Activated CD8-positive, alpha-beta memory T cell treated with anti-CD3 and anti-CD28 coated beads, Interleukin-2, amount 50 U/mL, for 4 hours (primary cell): Measurements from ENCODE around the gene MUC12.
"Not testable (repeated sequence)": the region's sequence is repeated elsewhere in the genome, so short reads cannot be mapped to it uniquely, and the experiment has no call there.

Experiments used
- DNase-seq: peaks from one replicate; pipeline ENCODE4 v3.0.0-alpha.2; 2020

Gene MUC12

DNA sequence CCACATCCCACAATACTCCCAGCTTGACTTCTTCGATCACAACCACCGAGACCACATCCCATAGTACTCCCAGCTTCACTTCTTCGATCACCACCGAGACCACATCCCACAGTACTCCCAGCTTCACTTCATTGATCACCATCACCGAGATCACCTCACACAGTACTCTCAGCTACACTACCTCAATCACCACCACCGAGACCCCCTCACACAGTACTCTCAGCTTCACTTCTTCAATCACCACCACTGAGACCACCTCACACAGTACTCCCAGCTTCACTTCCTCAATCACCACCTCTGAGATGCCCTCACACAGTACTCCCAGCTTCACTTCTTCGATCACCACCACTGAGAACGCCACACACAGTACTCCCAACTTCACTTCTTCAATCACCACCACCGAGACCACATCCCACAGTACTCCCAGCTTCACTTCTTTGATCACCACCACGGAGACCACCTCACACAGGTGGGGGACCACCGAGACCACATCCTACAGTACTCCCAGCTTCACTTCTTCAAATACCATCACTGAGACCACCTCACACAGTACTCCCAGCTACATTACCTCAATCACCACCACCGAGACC is 11.4 kb upstream of the MUC12 start:
- no peak for DNase-seq

DNA sequence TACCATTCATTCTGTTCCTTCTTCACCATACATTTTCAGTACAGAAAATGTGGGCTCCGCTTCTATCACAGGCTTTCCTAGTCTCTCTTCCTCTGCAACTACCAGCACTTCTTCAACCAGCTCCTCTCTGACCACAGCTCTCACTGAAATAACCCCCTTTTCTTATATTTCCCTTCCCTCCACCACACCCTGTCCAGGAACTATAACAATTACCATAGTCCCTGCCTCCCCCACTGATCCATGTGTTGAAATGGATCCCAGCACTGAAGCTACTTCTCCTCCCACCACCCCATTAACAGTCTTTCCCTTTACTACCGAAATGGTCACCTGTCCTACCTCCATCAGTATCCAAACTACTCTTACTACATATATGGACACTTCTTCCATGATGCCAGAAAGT is 9.5 kb upstream of the MUC12 start:
- DNase-seq, result no peak

DNA sequence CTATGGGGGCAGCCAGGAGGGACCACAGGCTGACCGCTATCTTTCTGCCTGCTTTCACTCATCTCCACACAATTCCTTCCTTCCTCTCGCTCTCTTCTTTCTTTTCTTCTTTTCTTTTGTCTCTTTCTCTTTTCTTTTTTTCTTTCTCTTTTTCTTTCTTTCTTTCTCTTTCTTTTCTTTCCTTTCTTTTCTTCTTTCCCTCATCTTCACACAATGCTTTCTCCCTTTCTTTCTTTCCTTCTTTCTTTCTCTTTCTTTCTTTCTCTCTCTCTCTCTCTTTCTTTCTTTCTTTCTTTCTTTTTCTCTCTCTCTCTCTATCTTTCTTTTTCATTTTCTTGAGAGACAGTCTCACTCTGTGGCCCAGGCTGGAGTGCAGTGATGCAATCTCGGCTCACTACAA is 6.8 kb upstream of the MUC12 start:
- DNase-seq, result no peak

DNA sequence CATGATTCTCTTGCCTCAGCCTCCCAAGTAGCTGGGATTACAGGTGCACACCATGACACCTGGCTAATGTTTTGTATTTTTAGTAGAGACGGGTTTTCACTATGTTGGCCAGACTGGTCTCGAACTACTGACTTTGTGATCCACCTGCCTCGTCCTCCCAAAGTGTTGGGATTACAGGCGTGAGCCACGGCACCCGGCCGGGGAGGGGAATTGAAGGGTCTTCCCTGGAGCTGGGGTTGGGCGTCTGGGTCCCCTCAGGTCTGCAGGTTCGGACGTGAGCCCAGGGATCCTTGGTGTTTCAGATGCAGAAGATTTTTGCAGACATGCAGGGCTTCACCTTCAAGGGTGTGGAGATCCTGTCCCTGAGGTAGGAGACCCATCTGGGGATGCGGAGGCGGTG is 6.0 kb upstream of the MUC12 start:
- no peak for DNase-seq

DNA sequence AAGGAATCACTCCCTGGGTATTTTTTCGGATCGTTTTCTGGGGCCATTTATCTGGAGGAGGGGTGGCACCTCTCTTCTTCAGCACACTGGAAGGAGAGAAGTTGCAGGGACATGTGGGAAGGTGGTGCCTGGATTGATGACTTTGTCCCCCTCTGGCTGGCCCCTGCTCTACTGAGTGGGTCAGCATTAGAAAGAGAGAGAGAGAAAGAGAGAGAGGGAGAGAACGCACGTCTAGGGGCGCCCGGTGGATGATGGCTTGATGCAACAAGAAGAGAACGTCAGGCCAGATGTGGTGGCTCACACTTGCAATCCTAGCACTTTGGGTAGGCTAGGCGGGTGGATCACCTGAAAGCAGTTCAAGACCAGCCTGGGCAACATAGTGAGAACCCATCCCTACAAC is 5.5 kb upstream of the MUC12 start:
- no peak for DNase-seq

DNA sequence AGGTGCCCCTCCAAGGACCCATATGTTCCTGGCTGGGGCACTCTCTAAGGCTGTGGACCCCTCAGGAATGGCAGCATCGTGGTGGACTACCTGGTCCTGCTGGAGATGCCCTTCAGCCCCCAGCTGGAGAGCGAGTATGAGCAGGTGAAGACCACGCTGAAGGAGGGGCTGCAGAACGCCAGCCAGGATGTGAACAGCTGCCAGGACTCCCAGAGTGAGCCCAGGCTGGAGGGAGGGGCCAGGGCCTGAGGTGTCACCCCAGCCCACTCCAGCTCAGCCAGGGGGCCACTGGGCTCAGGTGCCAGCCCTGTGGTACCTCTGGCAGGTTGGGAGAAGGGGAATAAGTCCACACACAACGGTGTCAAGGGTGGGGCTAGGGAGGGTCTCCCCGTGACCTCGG is 4.7 kb upstream of the MUC12 start:
- no peak for DNase-seq

DNA sequence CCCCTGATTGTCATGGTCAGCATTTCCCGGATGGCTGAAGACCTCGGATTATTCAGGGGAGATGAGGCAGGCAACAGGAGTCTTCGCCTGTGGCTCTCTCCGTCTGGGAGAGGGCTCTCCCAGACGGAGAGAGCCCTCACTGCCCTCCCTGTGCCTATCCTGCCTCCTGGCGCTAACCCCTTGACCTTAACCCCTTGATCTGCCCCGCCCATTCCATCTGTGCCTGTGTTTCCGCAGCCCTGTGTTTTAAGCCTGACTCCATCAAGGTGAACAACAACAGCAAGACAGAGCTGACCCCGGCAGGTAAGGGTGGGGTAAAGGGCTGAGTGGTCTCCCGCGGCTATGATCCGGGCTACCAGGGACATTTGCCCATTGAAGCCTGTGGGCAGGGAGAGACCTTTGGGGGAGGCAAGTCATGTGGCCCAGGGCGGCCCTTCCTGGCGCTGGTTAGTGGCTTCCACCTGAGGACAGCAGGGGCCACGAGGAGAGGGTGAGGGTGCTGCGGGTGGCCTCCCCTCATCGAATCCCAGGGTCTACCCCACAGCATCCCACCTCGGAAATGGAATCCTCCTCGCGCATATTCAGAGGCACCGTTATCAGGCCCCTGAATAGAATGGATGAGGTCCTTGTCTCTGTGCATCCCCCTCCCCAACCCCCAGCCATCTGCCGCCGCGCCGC is 4.2 kb upstream of the MUC12 start:
- no peak for DNase-seq

DNA sequence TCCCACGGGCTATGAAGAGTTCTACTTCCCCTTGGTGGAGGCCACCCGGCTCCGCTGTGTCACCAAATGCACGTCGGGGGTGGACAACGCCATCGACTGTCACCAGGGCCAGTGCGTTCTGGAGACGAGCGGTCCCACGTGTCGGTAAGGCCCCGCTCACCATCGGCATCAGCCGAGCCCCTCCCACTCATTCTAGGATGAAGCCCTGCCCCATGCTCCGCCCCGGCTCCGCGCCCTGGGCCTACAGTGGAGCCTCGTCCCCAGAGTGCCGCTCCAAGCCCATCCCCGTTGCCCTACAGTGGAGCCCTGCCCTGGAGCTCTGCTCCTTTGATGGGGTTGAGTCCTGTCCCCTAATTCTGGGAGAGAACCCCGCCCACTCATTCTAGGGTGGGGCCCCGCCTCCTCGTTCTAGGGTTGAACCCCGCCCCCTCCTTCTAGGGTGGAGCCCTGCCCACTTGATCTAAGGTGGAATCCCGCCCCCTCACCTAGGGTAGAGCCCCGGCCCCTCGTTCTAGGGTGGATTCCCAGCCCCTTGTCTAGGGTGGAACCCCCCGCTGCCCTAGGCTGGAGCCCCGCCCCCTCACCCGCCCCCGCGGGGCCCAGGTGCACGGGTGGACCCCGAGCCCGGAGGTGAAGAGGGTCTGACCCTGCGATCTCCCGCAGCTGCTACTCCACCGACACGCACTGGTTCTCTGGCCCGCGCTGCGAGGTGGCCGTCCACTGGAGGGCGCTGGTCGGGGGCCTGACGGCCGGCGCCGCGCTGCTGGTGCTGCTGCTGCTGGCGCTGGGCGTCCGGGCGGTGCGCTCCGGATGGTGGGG is 3.4 kb upstream of the MUC12 start:
- peak; percentile 72 for DNase-seq

DNA sequence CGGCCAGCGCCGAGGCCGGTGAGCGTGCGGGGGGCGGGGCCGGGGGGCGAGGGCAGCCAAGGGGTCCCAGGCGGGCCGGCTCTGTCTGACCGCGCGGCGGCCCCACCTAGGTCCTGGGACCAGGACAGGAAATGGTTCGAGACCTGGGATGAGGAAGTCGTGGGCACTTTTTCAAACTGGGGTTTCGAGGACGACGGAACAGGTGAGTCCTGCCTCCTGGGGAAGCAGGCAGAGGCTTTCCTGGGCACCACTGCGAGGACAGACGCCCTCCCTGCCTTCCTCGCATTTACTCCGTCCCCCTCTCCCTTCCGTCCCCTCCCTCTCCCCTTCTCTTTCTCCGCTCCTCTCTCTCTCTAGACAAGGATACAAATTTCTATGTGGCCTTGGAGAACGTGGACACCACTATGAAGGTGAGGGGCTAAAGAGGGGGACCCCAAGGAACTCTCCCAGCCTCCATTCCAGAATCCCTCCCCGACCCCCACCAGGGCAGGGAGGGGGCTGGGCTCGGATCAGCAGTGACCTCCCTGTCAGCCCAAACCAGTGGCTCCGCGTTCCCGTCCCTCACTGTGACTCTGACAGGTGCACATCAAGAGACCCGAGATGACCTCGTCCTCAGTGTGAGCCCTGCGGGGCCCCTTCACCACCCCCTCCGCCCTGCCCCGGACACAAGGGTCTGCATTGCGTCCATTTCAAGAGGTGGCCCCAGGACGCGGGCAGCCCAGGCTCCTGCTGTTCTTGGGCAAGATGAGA is 2.6 kb upstream of the MUC12 start:
- DNase-seq, result no peak

DNA sequence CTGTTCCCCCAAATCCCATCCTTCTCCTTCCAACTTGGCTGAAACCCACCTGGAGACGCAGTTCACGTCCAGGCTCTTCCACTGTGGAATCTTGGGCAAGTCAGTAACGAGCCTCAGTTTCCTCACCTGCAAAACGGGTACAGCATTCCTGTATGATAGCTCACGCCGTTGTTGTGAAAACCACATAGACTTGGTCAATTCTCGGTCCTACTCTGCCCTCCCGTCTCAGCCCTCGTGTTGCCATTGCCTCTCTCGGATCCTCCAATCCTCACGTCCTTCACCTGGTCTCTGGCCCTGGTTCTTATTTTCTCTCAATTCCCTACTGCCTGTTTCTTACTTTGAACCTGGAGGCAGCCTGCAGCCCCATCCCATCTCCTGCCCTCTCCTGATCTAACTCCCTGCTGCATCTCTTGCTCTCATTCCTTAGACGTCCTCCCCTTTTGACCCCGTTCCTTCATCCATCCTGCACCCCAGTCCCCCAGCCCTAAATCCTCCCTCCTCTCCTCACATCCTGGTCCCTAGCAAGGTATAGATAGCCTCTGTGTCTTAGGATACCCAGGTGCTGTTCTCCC is 2.0 kb upstream of the MUC12 start:
- no peak for DNase-seq

DNA sequence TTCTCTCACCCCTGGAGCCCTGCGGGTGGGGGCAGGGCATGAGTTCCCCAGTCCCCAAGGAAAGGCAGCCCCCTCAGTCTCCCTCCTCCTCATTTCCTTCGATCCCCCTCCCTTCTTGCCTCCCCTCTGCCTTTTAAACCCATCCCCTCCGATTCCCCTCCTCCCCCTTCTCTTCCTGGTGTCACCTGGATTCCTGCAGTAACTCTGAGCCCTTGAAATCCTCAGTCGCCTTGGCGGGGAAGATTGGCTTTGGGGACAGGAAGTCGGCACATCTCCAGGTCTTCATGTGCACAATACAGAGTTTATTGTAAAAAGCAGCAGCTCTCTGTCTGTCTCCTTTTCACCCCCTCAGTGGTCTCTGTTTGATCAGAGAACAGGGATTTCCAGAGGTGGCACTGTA is 1.3 kb upstream of the MUC12 start:
- no peak for DNase-seq

DNA sequence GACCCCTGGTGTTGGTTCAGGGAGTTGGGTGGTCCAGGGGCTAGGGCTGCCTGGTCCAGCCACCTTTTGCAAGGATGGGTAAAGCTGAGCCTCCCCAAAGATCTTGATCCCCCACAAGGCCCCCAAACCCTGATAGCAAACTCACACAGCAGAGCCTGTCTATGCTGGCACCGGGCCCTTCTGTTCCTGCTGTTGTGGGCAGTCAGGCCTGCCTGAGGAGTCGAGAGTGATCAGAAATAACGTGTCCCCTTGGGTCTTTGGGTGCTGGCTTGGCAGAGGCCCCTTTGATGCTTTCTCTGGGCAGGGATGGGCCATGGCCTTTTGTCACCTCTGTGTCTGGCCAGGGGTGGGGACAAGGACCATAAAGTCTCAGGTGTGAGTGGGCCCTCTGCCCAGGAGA is 715 bp upstream of the MUC12 start:
- no peak for DNase-seq

DNA sequence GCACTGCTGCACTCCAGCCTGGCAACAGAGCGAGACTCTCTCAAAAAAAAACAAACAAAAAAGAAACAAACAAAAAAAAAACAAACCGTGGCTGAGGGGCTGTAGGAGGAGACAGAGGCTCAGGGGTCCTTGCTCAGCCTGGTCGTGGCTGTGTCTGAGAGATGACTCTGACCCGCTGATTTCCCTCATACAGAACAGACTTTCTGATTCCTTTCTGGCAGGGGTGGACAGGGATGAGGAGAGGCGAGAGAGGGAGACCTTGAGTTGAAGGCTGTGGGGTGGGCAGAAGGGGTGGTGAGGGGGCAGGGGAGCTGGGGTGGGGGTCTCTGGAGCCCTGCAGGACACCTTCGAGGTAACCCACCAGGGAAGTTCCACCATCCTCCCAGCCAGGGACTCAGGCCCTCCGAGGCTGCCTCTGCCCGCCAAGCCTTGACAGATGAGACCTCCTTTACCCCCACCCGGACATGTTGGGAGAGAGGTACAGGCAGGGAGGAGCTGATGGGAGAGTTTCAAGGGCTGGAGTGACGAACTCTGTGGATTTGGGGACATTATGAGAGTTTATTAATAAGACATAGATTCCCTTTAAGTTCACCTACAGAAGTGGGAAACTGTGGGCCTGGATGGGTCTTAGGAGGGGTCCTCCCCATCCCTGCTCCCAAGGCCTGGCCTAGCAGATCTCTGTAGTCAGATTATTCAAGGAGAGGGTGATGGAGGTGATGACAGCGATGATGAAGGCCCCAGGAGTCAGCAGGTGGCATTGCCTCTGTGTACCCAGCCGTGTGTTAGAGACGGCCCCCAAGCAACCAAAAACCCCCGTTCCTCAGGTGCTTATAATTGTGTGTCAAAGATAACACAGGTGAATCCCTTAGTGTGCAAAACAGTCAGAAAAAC is 2.0 kb downstream of the MUC12 start:
- DNase-seq, result no peak

DNA sequence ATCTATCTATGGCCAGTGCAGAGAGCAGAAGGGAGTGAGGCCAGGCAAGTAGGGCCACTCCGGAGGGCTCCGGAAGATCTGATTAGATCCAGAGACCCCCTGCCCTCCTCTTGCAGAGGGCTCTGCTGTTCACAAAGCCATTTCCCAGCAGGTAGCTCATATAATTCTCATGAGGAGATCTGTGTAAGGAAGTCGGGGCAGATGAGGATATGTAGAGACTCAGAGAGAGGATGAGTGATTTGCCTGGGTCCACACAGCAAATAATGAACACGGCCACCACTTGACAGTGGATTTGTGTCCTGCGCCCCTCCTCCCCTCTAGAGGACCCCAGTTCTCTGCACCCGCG is 2.6 kb downstream of the MUC12 start:
- no peak for DNase-seq

DNA sequence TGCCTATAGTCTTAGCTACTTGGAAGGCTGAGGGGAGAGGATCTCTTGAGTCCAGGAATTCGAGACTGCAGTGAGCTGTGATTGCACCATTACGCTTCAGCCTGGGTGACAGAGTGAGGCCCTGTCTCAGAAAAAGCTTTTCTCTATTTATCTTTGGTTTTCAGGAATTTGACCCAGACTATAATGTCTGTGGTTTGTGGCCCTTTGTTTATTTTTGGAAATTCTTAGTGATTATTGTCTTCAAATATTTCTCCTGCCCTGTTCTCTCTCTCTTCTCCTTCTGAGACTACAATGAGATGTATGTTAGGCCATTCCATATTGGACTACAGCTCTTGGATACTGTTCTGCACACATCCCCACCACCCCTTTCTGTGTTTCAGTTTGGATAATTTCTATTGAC is 4.7 kb downstream of the MUC12 start:
- no peak for DNase-seq

DNA sequence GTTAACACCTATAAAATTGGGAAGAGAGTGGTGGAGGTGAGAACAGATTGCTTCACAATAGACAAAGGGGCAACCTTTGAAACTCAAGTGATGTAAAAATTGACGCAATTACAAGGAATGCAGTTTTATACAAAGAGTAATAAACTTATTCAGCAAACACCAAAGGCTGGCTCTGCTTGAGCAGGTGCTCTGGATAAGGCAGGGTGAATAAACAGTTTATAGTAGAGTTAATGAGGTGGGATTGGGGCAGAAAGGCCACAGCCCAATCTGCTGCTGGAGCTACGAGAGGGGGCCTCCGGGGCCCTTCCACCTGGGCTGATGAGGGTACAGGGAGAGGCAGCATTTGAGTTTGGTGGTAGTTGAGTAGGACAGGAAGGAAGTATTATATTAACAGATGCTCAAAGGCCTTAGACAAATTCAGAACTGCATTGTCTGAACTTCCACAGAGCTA is 6.0 kb downstream of the MUC12 start:
- no peak for DNase-seq

DNA sequence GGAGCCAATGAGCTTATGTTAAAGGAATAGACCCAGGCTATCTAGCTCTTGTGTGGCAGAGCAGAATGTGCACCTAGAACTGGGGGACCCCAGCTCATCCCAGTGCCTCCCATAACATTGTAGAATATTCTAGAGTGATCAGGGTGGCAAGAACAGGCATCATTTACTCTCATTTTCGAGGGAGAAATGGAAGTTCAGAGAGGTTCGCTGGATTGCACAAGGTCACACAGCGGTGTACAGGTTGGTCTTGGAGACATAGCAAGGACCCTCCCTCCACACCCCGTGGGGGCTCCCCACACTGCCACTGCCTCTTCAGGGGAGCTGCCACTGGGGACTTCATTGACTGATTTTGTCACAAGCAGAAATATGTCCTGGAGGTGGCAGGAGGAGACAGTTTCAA is 8.9 kb downstream of the MUC12 start:
- no peak for DNase-seq

DNA sequence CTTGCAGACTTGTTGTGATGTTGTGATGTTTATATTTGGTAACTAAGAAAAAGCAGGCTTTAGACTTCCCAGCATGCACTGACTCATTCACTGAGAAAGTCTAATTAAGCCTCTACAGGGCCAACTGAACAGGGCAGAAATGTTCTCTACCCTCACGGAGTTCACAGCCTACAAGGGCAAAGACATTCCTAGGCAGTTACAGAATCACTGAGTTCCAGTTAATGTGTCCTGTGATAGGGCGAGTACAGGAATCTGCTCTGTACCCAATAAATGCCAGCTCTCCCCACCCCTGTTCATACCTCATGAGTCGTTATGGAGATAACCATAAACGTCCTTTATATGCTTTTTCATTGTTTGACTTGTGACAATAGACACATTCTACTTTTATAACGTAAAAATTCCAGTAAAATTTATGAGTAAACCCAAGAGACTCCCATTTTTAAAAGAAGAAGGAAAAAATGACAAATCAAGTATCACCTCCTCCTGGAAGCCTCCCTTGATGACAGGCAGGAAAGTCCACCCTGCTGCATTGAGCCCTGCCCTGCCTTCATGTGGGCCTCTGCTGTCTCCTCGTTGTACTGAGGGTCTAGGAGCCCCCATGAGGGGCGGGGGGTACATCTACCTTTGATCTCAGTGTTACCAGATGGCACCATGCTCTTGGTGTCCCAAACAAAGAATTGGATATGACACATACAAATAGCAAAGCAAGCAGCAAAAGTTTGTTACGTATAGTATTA is 14.3 kb downstream of the MUC12 start:
- DNase-seq, result no peak

DNA sequence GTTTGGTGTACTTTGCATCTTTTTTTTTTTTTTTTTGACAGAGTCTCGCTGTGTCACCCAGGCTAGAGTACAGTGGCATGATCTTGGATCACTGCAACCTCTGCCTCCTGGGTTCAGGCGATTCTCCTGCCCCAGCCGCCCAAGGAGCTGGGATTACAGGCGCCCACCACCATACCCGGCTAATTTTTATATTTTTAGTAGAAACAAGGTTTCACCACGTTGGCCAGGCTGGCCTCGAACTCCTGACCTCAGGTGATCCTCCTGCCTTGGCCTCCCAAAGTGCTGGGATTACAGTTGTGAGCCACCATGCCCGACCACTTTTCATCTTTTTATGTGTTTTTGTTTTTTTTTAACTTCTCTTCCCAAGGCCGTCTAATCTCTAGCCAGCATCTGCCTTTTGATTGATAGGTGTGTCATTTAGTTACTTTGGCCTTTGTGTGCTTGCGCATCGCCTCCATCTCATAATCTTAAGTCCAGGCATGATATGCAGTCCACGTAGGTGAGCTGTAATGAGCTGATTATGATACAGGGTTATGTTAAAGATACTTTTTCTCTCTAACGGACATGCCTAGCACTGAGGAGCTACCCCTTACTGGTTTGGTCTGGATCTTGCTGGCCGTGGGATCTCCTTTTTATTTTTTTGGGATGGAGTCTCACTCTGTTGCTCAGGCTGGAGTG is 15.0 kb downstream of the MUC12 start:
- not testable (repeated sequence) for DNase-seq

DNA sequence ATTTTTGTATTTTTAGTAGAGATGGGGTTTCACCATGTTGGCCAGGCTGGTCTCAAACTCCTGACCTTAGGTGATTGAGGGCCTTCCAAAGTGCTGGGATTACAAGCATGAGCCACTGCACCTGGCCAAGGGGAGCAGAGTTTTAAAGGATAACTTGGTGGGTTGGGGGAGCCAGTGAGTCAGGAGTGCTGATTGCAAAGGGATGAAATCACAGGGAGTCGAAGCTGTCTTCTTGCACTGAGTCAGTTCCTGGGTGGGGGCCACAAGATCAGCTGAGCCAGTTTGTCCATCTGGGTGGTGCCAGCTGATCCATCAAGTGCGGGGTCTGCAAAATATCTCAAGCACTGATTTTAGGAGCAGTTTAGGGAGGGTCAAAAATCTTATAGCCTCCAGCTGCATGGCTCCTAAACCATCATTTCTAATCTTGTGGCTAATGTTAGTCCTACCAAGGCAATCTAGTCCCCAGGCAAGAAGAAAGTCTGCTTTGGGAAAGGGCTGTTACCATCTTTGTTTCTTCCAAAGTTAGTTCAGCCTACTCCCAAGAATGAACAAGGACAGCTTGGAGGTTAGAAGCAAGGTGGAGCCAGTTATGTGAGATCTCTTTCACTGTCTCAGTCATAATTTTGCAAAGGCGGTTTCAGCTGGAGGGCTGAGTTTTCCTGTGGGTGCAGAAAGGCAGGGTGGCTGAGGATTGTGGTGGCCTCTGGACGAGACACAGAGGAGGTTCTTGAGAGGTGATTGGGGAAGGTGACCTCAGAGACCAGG is 15.8 kb downstream of the MUC12 start:
- DNase-seq, result not testable (repeated sequence)
